Measurements from ENCODE around the gene TMEM169. TPM values are rescaled to one million over a fixed set of nuclear protein-coding genes. Genes with fewer than 3 reads are reported as not detected.

Gene TMEM169
- total and polyA plus RNA-seq, 2 of the 13 experiments (the other 11 are each of a cell fraction or from before 2014, with no cell fraction given), result 1.5 to 4.5 TPM

DNA sequence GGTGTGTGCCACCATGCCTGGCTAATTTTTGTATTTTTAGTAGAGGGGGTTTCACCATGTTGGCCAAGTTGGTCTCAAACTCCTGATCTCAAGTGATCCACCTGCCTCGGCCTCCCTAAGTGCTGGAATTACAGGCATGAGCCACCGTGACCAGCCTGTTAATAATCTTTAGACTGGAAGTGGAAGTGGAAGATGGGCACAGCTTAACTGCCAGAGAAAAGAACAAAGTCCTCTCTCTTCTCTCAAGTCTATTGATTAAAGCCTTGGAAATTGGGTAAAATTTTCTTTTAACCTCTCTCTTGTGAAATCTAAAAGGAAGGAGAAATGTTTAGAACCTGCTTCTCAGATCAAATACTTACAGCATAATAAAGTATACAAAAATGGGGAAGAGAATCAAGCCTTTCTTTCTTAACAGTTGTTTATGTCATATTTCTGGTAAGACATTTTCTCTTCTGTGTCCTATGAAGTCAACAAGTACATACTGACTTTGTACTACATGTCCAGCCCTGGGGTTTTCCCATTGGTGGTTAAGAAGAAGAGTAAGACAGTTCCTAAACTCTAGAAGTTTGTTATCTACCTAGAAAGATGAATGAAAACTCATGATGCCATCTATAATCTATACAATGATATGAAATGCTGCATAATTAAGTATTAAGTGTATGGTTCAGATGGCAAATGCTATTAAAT, 4.6 kb downstream of the TMEM169 start:
- ATAC-seq (no peak), FAIRE-seq (no peak), DNase-seq (ENCODE audit: low spot score) (no peak)
- Histone ChIP-seq H3K27me3 (ENCODE audit: control insufficient read depth in 1 of 2, insufficient read depth in 2 of 2, low read length in 2 of 2) (no peaks in the 10 kb centered on the region; a peak in 2 of 5 replicates), H4K20me1 (ENCODE audit: insufficient read depth, low read length) (no peaks in the 10 kb centered on the region), H3K79me2 (ENCODE audit: insufficient read depth, low read length) (peaks cover 15% of the 10 kb centered on the region), H2AFZ (ENCODE audit: low read length) (no peak overlapping the region), H3K36me3 (replicated peaks in 1 of 2; ENCODE audit: control insufficient read depth in 1 of 2, insufficient read depth in 2 of 2, low read length in 2 of 2) (no peaks in the 10 kb centered on the region; a peak in 1 of 5 replicates), H3K4me2 (ENCODE audit: low read depth, low read length) (0 out of 2 replicates have a peak overlapping the region, but pooled peaks have one; percentile 1), H3K27ac (ENCODE audit: extremely low read length, insufficient read depth, low read length) (peak overlapping the region; percentile 14), H3K4me3 (replicated peaks in 1 of 3; ENCODE audit: insufficient read depth in 1 of 3, low read depth in 2 of 3, low read length in 3 of 3) (no peak overlapping the region), H3K4me1 (ENCODE audit: insufficient read depth, low read length) (peaks cover 49% of the 10 kb centered on the region), H3K9ac (ENCODE audit: insufficient read depth, low read depth, low read length) (no peak overlapping the region), H3K9me3 (ENCODE audit: low read length) (no peaks in the 10 kb centered on the region)
- ChIA-PET POLR2A (interaction anchor here (1.9 kb wide), 2 partner anchors 21 to 23 kb away, joined by 8 to 12 read pairs; partner anchors contain the start of gene XRCC5), CTCF (ENCODE audit: low intra/inter-chr PET ratio, low total read pairs) (no interaction called here)
- intact Hi-C loops (cut with micrococcal nuclease; ENCODE audit: unreplicated experiment), result no loop called here
- no TSS peak for BruUV-seq (replicated peaks)
- in situ Hi-C loops (cut with HindIII; ENCODE audit: extremely low pct_ligation_motif_present, low pct_unique_long_range_greater_than_20kb), result no loop called here
- peak; percentile 53; the same call in 1 of the 2 replicates for TF ChIP-seq HNF4A (CRISPR knock-in tag; IDR thresholded peaks at IDR 0.05)
- no peak for TF ChIP-seq NONO (IDR thresholded peaks at IDR 0.05)
- 0 out of 2 replicates have a peak, but pooled peaks have one; percentile 7 for TF ChIP-seq NONO (CRISPR knock-in tag; conservative IDR thresholded peaks at IDR 0.05)
- 0 out of 4 replicates have a peak, but pooled peaks of 1 of the 2 experiments have one; percentile 10 for TF ChIP-seq EP300 (IDR thresholded peaks at IDR 0.05; ENCODE audit: low read depth in 2 of 2, low read length in 2 of 2)
- no peak for TF ChIP-seq EP300 (CRISPR knock-in tag; IDR thresholded peaks at IDR 0.05; ENCODE audit: borderline replicate concordance)
- 0 out of 2 replicates have a peak, but pooled peaks have one; percentile 13 for TF ChIP-seq HNF4G (IDR thresholded peaks at IDR 0.05; ENCODE audit: borderline replicate concordance, low read depth, low read length)
- no peak for TF ChIP-seq HNF4G (CRISPR knock-in tag; IDR thresholded peaks at IDR 0.05; ENCODE audit: borderline replicate concordance, low read depth)
- peak; percentile 54; the same call in 1 of the 2 replicates for TF ChIP-seq PAXIP1 (CRISPR knock-in tag; conservative IDR thresholded peaks at IDR 0.05)
- no peak for TF ChIP-seq PPARG (CRISPR knock-in tag; conservative IDR thresholded peaks at IDR 0.05)
- TF ChIP-seq ZNF629 (CRISPR knock-in tag; conservative IDR thresholded peaks at IDR 0.05), result peak; percentile 23; the same call in 1 of the 2 replicates
- no peak for TF ChIP-seq KDM5A (IDR thresholded peaks at IDR 0.05; ENCODE audit: borderline replicate concordance, low read length)
- peak; percentile 56 for TF ChIP-seq GATAD2A (CRISPR knock-in tag; IDR thresholded peaks at IDR 0.05)
- no peak for TF ChIP-seq HMG20B (CRISPR knock-in tag; conservative IDR thresholded peaks at IDR 0.05)
- no peak for TF ChIP-seq GTF2F1 (IDR thresholded peaks at IDR 0.05; ENCODE audit: low read length)
- no peak for TF ChIP-seq ZNF577 (CRISPR knock-in tag; IDR thresholded peaks at IDR 0.05; ENCODE audit: borderline replicate concordance, low read depth)
- TF ChIP-seq NFE2 (CRISPR knock-in tag; IDR thresholded peaks at IDR 0.05), result no peak
- no peak for TF ChIP-seq ZNF232 (CRISPR knock-in tag; IDR thresholded peaks at IDR 0.05; ENCODE audit: borderline replicate concordance)
- 35% methylated on average over 2 of the region's 2 CpGs for WGBS (ENCODE audit: low lambda C conversion rate)
